SIG-M5 (cell line): Measurements from ENCODE around the gene NTHL1.

Experiments
- DNase-seq: peaks from one replicate; lab custom pipeline; 2025; lab: John Stamatoyannopoulos, UW

The NTHL1 gene

DNA sequence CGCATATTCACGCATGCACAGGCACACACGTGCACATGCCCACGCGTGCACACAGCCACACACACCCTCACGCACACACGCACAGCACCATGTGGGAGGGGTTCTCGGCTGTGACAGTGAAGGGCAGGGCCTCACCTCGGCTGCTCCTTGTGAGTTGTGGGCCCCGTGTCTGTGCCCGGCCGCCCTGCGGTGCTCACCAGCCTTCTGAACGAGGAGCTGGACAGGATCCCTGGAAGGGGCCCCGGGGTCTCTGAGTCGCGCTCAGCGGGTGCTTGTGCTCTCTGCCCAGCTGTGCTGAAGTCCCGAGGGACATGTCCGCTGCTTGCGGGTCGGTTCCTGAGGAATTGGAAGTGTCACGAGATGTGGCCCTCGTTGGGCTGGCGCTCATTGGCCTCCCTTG, 16.2 kb upstream of the NTHL1 start:
- DNase-seq: no peak

GRCh38 chr16:2062801-2063200, 15.2 kb upstream of the NTHL1 start:
- no peak for DNase-seq

DNA sequence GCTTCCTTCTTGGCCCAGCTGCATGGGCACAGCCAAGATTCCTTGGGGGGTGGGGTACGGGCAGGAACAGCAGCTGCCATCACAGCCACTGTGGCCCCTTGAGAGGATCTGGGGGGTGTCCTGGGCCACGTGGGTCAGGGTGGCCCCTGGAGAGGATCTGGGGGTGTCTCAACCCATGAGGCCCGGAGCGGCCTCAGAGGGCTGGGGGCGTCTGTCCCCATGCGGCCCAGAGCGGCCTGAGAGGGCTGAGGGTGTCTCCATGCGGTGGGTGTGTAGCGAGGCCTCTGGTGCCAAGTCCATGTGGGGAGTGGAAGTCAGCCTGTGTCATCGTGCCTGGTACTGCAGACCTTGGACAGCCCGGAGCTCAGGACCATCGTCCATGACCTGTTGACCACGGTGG, 13.9 kb upstream of the NTHL1 start:
- no peak for DNase-seq

GRCh38 chr16:2061023-2061422, 13.4 kb upstream of the NTHL1 start:
- no peak for DNase-seq

DNA sequence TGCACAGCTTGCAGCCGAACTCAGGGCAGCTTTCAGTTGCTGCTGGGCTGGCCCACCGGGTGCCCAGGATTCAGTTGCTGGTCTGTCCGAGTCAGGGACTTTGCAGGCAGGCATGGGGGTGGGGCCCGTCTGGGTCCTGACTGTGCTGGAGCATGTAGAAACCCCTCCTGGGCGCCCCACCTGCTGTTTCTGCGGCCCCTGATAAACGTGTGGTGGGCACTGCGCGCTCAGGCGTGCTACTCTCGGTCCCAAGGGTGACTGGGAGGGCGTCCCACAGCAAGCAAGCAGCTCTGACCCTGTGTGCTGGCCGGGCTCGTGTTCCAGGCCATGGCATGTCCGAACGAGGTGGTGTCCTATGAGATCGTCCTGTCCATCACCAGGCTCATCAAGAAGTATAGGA, 12.7 kb upstream of the NTHL1 start:
- no peak for DNase-seq

DNA sequence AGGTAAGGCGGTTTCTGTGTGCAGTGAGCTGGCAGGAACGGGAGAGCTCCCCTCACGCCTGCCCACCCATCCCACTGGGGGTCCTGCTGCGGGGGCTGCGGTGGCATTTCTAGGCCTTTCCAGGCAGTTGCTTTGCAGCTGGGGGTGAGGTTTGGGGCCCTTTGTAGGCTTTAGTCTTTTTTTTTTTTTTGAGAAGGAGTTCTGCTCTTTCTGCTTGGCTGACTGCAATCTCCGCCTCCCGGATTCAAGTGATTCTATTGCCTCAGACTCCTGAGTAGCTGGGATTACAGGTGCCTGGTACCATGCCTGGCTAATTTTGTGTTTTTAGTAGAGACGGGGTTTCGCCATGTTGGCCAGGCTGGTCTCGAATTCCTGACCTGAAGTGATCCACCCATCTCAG, 11.2 kb upstream of the NTHL1 start:
- no peak for DNase-seq

GRCh38 chr16:2058420-2058819, 10.8 kb upstream of the NTHL1 start:
- DNase-seq: no peak

DNA sequence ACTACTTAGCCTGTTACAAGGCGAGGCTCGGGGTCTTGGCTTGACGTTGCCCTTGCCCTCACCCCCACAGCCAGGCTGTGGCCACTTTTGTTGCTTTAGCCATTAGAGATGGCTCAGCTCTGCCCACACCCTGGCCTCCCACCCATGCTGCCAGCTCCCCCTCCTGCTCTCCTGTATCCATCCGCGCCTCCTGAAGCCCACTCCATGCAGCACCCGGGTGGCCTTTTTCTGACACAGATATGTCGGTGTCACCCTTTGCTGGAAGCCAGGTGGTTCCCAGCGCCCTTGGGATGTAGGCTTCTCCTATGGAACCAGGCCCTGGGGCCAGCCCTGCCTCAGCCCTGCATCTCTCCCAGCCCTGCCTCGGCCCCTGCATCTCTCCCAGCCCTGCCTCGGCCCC, 9.8 kb upstream of the NTHL1 start:
- DNase-seq: no peak

- DNase-seq: no peak
Measured at GRCh38 chr16:2056681-2057407, 9.2 kb upstream of the NTHL1 start.

- DNase-seq: no peak
Measured at GRCh38 chr16:2056077-2056476, 8.4 kb upstream of the NTHL1 start.

DNA sequence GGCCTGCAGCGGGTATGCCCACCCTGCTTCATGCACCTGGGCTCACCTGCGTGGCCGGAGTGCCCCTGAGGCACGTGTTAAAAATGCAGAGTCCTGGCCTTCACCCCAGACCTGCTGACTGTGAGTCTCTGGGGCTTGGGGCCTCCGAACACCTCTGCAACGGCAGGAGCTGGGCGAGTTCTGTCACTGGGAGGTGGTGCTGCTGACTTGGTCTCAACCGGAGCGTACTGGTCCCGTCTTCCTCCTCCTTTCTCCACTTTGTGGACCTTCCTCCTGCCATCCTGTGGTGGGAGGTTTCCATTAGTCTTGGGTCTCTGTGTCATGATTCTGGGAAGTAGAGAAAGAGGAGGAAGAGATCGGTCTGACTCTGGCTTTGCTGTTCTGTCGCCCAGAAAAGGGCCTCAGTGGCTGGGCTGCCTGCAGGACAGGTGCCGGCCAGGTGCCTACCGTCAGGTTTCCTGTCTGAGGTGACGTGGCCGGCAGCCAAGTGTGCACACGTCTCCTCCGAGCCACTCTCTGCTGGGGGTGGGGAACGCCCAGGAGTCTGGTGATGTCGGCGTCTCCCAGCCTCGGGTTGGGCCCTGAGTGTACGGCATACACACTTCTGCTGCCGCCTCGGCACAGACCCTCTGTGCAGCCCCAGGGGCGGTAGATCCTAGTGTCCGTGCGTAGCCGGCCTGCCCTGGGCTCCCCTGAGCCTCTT, 7.1 kb upstream of the NTHL1 start:
- no peak for DNase-seq

DNA sequence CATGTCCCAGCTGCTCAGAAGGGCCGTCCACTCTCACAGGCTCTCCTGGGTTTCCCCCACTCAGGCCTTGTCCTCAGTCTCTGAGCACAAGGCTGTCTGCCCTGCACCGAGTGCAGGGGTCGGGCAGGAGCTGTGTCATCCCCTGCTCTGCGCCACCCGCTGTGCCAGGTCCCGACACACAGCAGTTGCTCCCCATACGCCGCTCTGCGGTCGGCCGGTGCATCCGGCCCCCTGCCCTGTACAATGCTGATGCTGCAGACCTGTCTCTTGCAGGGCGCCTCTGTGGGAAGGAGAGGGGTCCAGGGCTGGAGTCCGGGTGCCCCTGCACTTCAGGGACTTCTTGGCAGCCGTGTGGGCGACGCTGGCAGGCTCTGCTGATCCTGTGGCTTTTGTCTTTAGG, 6.3 kb upstream of the NTHL1 start:
- DNase-seq: no peak

GRCh38 chr16:2053211-2053610, 5.6 kb upstream of the NTHL1 start:
- DNase-seq: no peak

GRCh38 chr16:2048116-2048543, 496 bp upstream of the NTHL1 start:
- DNase-seq: no peak

GRCh38 chr16:2046893-2047329, 723 bp downstream of the NTHL1 start:
- DNase-seq: no peak

DNA sequence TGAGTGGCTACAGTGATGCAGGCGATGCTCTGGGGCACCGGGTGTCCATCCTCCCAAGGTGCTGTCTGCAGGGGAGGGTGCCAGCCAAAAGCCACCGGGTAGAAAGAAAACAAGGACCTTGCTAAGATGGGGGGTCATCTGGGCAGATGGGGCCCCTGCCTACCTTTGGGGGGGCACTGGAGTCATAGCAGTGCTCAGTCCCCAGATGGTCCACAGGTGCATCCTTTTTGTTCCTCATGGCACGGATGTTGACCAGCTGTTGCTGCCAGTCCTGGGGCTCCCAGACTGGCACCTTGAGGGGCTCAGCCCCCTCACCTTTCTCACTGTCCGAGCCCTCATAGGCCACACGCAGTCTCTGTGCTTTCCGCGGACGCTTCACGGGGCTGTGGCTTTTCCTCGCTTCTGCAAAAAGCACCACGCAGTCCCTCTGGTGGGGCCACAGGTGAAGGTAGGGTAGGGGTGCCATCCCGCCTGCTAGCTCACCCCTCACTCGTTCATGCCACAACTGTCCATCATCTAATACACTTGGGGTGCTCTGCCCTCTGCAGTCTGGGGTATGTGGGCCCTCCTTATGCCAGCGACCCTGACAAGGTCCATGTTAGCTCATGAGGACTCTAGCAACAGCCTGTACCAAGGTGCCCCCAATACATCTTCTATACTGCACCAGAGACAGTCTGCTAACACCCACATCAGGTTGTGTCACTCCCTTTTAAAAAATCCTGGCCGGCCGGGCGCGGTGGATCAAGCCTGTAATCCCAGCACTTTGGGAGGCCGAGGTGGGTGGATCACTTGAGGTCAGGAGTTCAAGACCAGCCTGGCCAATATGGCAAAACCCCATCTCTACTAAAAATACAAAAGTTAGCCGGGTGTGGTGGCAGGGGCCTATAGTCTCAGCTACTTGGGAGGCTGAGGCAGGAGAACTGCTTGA, 1.4 kb downstream of the NTHL1 start:
- no peak for DNase-seq

DNA sequence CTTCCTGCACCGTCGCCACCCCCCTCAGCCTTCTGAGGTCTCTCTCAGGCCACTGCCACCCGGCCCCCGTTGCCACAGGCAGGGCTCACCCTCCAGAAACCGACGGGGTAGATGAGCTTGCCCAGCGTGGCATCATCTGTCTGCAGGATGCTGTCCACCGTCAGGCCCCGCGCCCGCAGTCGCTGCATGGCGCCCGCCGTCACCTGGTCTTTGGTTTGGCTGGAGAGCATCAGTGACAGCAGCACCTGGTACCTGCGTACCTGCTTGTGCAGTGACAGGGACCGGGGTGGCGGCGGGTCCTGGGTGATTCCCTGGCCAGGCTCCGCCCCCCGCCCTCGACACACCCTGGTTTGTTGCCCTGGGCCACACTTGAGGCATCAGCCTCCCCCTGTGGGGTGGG, 3.1 kb downstream of the NTHL1 start:
- DNase-seq: no peak

- DNase-seq: no peak
Measured at GRCh38 chr16:2043667-2044451, 3.8 kb downstream of the NTHL1 start.

DNA sequence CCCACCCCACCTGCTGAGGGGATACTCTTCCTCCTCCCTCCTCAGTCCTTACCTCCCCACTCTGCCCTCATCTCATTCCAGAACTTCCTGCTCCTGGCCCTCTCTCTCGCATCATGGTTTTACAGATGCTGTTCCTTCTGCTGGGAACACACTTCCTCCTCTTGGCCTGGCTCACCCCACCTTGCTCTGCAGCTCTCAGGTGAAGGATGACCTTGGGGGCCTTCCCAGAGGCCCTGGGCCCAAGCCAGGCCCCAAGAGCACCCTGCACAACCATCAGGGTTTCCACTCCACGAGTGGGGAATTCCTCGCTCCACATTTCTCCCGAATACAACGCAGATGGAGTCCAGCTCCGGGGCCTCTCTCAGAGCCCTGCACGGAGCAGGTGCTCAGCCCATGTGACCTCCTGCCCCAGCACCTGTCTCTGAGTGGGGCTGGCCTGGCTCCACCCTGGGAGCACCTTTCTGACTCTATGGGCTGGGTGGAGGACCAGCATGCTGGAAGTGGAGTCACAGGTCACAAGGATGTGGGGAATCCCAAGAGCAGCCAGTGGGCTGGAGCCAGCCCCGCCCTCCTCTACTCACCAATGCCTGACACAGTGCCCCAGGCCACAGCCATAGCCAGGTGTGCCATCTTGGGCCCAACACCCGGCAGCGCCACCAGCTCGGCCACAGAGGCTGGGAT, 4.5 kb downstream of the NTHL1 start:
- no peak for DNase-seq

GRCh38 chr16:2042171-2042985, 5.3 kb downstream of the NTHL1 start:
- DNase-seq: no peak
